AG04449 (cell line): ENCODE measurements around the gene PLAAT3.
"Not testable (repeated sequence)": the region's sequence is repeated elsewhere in the genome, so short reads cannot be mapped to it uniquely, and the experiment has no call there.

Source experiments
- CTCF ChIA-PET: fragments of 350-600 bp; formaldehyde crosslinking; extraction: SDS; loops from one replicate; lab custom pipeline; 2021; ENCODE audit warnings: antibody characterized with exemption; lab: Yijun Ruan, JAX
- POLR2A ChIA-PET: fragments of 400-600, 350-600 bp; formaldehyde crosslinking; extraction: SDS; loops from one replicate; lab custom pipeline; 2020; ENCODE audit warnings: antibody characterized with exemption, inconsistent platforms; lab: Yijun Ruan, JAX
- DNase-seq: peaks from one replicate; pipeline ENCODE4 v3.0.0-alpha.2; 2010; ENCODE audit warnings: low read depth, low spot score
- H3K4me3 ChIP-seq: 2 replicates; pipeline ENCODE4 v1.5.1; 2011; ENCODE audit warnings: low read depth, mild to moderate bottlenecking, control low read depth, low read length
- CTCF ChIP-seq: IDR thresholded peaks from one replicate; pipeline ENCODE4 v1.5.1; 2011; ENCODE audit warnings: mild to moderate bottlenecking, moderate library complexity, low read length, control low read depth, inconsistent platforms; ENCODE audit not compliant: insufficient read depth; ENCODE audit errors: missing control alignments

The PLAAT3 gene

GRCh38 chr11:63590024-63590788, 24.0 kb downstream of the PLAAT3 start:
- DNase-seq, result no peak
- no peak for TF ChIP-seq CTCF
- POLR2A ChIA-PET, result no interaction called here
- no peak overlapping the region for H3K4me3 ChIP-seq
- CTCF ChIA-PET, result interaction anchor here (8.7 kb wide), 1 partner anchor 46 kb away, joined by 89 read pairs; no protein-coding TSS in a partner anchor

- POLR2A ChIA-PET, result no interaction called here
These were observed 25.2 kb downstream of the PLAAT3 start for GRCh38 chr11:63589000-63589399.

GRCh38 chr11:63586451-63587166, 27.6 kb downstream of the PLAAT3 start:
- DNase-seq, result no peak
- CTCF ChIA-PET, result no interaction called here
- POLR2A ChIA-PET, result no interaction called here
- no peak overlapping the region for H3K4me3 ChIP-seq
- TF ChIP-seq CTCF, result no peak

More at GRCh38 chr11:63589000-63589399, 25.2 kb downstream of the PLAAT3 start:
- no peak for TF ChIP-seq CTCF
- no peak overlapping the region for H3K4me3 ChIP-seq
- no peak for DNase-seq
- CTCF ChIA-PET, result interaction anchor here (1.0 to 8.7 kb wide), 2 partner anchors 15 to 47 kb away, joined by 4 to 89 read pairs; no protein-coding TSS in a partner anchor

GRCh38 chr11:63583357-63583677, 30.9 kb downstream of the PLAAT3 start:
- ChIA-PET CTCF (interaction anchor here (0.8 to 2.1 kb wide), 2 partner anchors 10 to 52 kb away, joined by 3 to 11 read pairs; no protein-coding TSS in a partner anchor), POLR2A (no interaction called here)
- no peak for DNase-seq
- H3K4me3 ChIP-seq, result no peak overlapping the region
- no peak for TF ChIP-seq CTCF

GRCh38 chr11:63581224-63581623, 33.0 kb downstream of the PLAAT3 start:
- CTCF ChIA-PET, result interaction anchor here (1.8 kb wide), 1 partner anchor 11 kb away, joined by 5 read pairs; no protein-coding TSS in a partner anchor
- H3K4me3 ChIP-seq, POLR2A ChIA-PET, DNase-seq: not testable (repeated sequence)

- POLR2A ChIA-PET, DNase-seq, H3K4me3 ChIP-seq, CTCF ChIA-PET: not testable (repeated sequence)
These were observed 35.4 kb downstream of the PLAAT3 start for GRCh38 chr11:63578882-63579281.

GRCh38 chr11:63574856-63575602, 39.2 kb downstream of the PLAAT3 start:
- TF ChIP-seq CTCF, result no peak
- no peak overlapping the region for H3K4me3 ChIP-seq
- DNase-seq, result no peak
- ChIA-PET CTCF (interaction anchor here (0.8 kb wide), 1 partner anchor 60 kb away, joined by 3 read pairs; no protein-coding TSS in a partner anchor), POLR2A (no interaction called here)
